ACC112 (cell line): Measurements from ENCODE around the gene ATM.

Experiments
- H2AFZ ChIP-seq: fragments of 200-600 bp; sonication (generic); one replicate; pipeline ENCODE4 v1.6.0; 2017; ENCODE audit warnings: antibody characterized with exemption, low read length; ENCODE audit not compliant: unreplicated experiment
- H3K27ac ChIP-seq: fragments of 200-600 bp; sonication (generic); 2 replicates; pipeline ENCODE4 v1.5.1; 2014; ENCODE audit warnings: low read depth, mild to moderate bottlenecking, antibody characterized with exemption, low read length, moderate library complexity
- H3K27me3 ChIP-seq: fragments of 200-600 bp; sonication (generic); 2 replicates; pipeline ENCODE4 v1.6.1; 2014; ENCODE audit warnings: mild to moderate bottlenecking, antibody characterized with exemption, low read length, moderate library complexity, mixed read lengths; ENCODE audit not compliant: insufficient read depth
- H3K36me3 ChIP-seq: fragments of 200-600 bp; sonication (generic); 2 replicates; pipeline ENCODE4 v1.6.1; 2016; ENCODE audit warnings: mild to moderate bottlenecking, antibody characterized with exemption, low read length, moderate library complexity, mixed read lengths; ENCODE audit not compliant: insufficient read depth
- H3K4me1 ChIP-seq: fragments of 200-600 bp; sonication (generic); one replicate; pipeline ENCODE4 v1.6.1; 2016; ENCODE audit warnings: low read length, mixed read lengths; ENCODE audit not compliant: insufficient read depth, unreplicated experiment, control insufficient read depth
- H3K4me3 ChIP-seq: fragments of 200-600 bp; sonication (generic); 2 replicates; pipeline ENCODE4 v1.5.1; 2014; ENCODE audit warnings: mild to moderate bottlenecking, low read depth, low read length
- H3K79me2 ChIP-seq: fragments of 200-600 bp; sonication (generic); one replicate; pipeline ENCODE4 v1.6.0; 2016; ENCODE audit warnings: low read length; ENCODE audit not compliant: control insufficient read depth, unreplicated experiment, insufficient read depth

ATM gene

DNA sequence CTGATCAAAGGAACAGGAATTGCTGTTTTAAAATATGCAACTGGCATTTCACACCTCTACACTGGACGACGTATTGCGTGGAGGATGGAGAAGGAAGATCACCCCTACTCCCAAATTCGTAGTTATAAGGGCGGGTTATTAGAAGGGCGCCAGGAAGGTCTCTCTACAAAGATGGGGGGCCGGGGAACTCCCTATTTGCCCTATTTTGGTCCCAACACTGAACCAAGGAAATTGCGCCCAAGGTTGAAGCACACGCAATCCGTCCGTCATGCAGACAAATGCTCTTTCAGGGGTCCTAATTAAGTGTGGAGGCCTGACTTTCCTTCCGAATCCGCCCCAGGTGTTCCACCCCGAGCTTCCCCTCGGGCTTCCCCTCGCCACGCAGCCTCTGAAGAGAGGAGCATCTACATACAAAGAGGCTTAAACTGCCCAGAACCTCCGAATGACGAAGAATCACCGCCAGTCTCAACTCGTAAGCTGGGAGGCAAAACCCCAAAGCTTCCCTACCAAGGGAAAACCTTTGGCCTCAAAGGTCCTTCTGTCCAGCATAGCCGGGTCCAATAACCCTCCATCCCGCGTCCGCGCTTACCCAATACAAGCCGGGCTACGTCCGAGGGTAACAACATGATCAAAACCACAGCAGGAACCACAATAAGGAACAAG, 825 bp upstream of the ATM start:
- peak overlapping the region; percentile 98 for H3K4me3 ChIP-seq
- H3K27me3 ChIP-seq, result no peaks in the 10 kb centered on the region
- peaks cover 40% of the 10 kb centered on the region for H3K4me1 ChIP-seq
- H2AFZ ChIP-seq, result peak overlapping the region; percentile 92
- peaks cover 84% of the 10 kb centered on the region for H3K79me2 ChIP-seq
- H3K36me3 ChIP-seq, result 0 out of 2 replicates have a peak, but pooled peaks cover 6% of the 10 kb centered on the region
- H3K27ac ChIP-seq, result peak overlapping the region; percentile 94

DNA sequence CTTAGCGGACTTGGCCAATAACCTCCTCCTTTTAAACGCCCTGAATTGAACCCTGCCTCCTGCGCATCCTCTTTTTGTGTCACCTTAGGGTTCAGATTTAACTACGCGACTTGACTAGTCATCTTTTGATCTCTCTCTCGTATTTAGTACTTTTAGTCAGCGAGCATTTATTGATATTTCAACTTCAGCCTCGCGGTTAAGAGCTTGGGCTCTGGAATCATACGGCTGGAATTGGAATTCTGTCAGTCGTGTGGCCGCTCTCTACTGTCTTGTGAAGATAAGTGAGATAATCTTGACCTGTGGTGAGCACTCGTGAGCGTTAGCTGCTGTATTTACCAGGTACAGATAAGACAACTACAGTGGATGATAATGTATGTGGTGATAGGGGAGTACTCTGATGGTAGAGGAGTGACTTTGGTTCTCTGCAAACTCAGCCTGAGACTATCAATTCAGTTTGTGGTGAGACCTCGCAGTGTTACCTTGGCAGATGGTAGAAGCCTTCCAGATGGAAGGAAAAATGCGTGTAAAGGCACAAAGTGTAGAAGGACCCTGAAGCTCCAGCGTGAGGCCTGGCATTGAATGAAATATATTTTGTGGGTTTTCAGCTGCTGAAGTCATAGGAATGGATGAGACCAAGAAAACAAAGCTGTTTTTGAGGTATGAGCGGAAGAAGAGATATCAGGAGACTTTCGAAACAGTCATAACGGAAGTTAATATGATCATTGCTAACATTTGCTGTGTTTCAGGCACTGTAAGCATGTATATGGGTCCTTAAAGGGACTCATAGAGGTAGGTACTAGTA, 682 bp downstream of the ATM start:
- H3K36me3 ChIP-seq, result peaks cover 11% of the 10 kb centered on the region
- H3K4me3 ChIP-seq, result peak overlapping the region; percentile 98
- H2AFZ ChIP-seq, result peak overlapping the region; percentile 82
- H3K27ac ChIP-seq, result peak overlapping the region; percentile 94
- H3K79me2 ChIP-seq, result peaks cover 74% of the 10 kb centered on the region
- no peaks in the 10 kb centered on the region for H3K27me3 ChIP-seq
- peaks cover 35% of the 10 kb centered on the region for H3K4me1 ChIP-seq

DNA sequence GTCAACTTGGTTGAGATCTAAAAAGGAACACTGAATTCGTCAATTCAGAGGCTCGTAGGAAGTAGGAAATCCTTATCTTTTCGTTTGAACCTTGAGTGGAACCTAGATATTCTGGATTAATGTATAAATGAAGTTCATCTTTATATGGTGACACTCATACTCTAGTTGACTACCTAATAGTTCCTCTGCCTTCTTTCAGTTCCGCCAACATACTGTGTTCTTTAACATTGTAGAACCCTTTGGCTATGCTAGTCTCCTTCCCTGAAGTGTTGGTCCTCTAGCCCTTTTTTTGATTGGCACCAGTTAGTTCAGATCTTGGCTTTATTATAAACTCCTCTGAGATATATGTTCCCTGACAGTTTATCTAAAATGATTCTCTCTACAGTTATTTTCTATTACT, 1.5 kb downstream of the ATM start:
- H2AFZ ChIP-seq, result no peak overlapping the region
- peaks cover 13% of the 10 kb centered on the region for H3K36me3 ChIP-seq
- H3K79me2 ChIP-seq, result peaks cover 66% of the 10 kb centered on the region
- peak overlapping the region; percentile 94 for H3K27ac ChIP-seq
- peak overlapping the region; percentile 98 for H3K4me3 ChIP-seq
- peaks cover 28% of the 10 kb centered on the region for H3K4me1 ChIP-seq
- no peaks in the 10 kb centered on the region for H3K27me3 ChIP-seq

DNA sequence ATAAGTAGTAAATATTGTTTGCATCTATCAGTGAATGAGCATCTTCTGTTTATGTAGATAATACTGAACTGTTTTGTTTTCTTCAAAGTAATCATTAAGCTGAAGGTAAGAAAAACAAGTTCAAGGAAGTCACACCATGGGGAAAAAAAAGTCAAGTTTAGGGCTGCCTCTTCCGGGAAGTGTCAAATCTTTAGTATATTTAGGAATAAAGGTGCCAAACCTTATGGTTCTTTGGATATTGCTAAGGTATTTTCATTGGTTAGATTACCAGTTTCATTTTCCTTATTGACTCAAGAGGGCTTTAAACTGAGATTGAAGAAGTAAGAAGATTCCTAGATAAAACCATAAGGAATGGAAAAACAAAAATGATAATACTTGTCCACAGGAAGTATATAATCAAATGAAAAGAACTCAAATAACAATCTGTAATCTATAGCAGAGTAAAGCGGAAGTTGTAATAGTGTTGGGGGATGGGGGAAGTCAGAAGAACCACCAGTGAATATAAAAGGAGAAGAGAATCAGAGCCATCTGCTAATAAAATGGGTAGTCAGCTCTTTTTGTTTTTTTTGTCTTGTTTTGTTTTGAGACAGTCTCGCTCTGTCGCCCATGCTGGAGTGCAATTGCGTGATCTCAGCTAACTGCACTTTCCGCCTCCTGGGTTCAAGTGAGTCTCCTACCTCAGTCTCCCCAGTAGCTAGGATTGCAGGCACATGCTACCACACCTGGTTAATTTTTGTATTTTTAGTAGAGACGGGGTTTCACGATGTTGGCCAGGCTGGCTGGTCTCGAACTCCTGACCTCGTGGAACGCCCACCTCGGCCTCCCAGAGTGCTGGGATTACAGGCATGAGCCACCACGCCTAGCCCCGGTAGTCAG, 2.3 kb downstream of the ATM start:
- Histone ChIP-seq H3K4me3 (peak overlapping the region; percentile 98), H2AFZ (no peak overlapping the region), H3K27me3 (no peaks in the 10 kb centered on the region), H3K79me2 (peaks cover 58% of the 10 kb centered on the region), H3K36me3 (peaks cover 18% of the 10 kb centered on the region), H3K27ac (no peak overlapping the region), H3K4me1 (peaks cover 20% of the 10 kb centered on the region)

DNA sequence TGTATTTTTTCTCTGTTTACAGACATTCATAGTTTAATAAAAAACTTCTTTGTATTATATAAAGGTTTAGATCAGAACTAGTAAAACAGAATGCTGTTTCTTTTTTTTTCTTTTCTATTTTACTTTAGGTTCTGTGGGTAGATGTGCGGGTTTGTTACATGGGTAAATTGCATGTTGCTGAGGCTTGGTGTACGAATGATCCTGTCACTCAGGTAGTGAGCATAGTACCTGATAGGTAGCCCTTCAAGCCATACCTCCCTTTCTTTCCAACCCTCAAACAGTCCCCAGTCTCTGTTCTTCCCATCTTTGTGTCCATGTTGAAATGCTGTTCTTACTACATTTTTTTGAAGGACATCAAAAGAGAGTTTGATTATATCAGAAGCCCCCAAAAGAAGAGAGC, 3.2 kb downstream of the ATM start:
- no peak overlapping the region for H3K27ac ChIP-seq
- peaks cover 18% of the 10 kb centered on the region for H3K36me3 ChIP-seq
- peaks cover 49% of the 10 kb centered on the region for H3K79me2 ChIP-seq
- H3K27me3 ChIP-seq, result no peaks in the 10 kb centered on the region
- peaks cover 13% of the 10 kb centered on the region for H3K4me1 ChIP-seq
- no peak overlapping the region for H2AFZ ChIP-seq
- no peak overlapping the region for H3K4me3 ChIP-seq

DNA sequence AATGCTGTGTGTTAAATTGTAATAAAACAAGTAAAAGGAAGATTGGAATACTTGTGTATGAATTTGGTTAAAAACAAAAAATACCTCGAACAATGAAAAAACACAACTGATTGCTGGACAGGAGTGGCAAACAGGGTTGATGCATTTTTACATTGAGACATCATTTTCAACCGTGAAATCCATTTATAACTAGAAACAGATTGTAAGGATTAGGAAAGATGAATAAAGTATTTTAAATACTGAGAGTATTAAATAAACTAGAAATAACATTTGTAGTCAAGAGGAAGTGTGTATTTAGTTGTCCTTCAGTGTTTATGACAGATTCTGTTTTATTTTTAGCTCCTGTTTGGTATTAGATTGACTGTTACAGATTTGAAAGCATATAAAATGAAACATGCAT, 5.4 kb downstream of the ATM start:
- H3K27ac ChIP-seq, result no peak overlapping the region
- H3K4me3 ChIP-seq, result no peak overlapping the region
- peaks cover 18% of the 10 kb centered on the region for H3K36me3 ChIP-seq
- H3K4me1 ChIP-seq, result peaks cover 13% of the 10 kb centered on the region
- peaks cover 40% of the 10 kb centered on the region for H3K79me2 ChIP-seq
- no peaks in the 10 kb centered on the region for H3K27me3 ChIP-seq
- H2AFZ ChIP-seq, result no peak overlapping the region

DNA sequence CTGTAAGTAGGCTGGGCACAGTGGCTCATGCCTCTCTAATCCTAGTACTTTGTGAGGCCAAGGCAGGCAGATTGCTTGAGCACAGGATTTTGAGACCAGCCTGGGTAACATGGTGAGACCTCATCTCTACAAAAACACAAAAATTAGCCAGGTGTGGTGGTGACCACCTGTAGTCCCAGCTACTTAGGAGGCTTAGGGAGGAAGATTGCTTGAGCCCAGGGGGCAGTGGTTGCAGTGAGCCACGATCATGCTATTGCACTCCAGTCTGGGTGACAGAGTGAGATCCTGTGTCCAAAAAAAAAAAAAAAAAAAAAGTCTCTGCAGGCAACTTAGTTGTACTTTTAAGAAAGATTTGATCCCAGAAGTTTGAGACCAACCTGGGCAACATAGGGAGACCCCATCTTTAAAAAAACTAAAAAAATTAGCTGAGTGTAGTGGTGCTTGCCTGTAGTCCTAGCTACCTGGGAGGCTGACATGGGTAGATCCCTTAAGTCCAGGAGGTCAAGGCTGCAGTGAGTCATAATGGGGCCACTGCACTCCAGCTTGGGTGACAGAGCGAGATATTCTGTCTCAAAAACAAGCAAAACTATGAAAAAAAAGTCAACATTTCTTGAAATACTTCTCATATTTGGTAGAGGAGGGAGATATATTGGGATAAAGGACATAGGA, 10.5 kb downstream of the ATM start:
- Histone ChIP-seq H3K27me3 (no peaks in the 10 kb centered on the region), H3K4me3 (no peak overlapping the region), H2AFZ (no peak overlapping the region), H3K27ac (no peak overlapping the region), H3K36me3 (peaks cover 20% of the 10 kb centered on the region), H3K79me2 (no peaks in the 10 kb centered on the region), H3K4me1 (peaks cover 12% of the 10 kb centered on the region)

DNA sequence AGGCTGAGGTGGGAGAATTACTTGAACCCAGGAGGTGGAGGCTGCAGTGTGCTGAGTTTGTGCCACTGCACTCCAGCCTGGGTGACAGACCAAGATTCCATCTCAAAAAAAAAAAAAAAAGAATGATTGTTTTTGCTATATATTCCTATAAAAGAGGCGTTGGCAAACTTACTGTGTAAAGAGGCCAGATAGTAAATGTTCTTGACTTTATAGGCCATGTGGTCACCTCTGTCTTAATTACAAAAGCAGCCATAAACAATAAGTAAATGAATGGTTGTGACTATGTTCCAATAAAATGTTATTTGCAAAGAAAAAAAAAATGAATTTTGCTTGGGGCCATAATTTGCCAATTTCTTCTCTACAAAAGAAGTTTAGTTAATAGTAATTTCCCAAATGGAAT, 12.3 kb downstream of the ATM start:
- H2AFZ ChIP-seq, result no peak overlapping the region
- no peaks in the 10 kb centered on the region for H3K27me3 ChIP-seq
- H3K36me3 ChIP-seq, result peaks cover 16% of the 10 kb centered on the region
- peaks cover 12% of the 10 kb centered on the region for H3K4me1 ChIP-seq
- H3K79me2 ChIP-seq, result no peaks in the 10 kb centered on the region
- H3K4me3 ChIP-seq, result no peak overlapping the region
- no peak overlapping the region for H3K27ac ChIP-seq

DNA sequence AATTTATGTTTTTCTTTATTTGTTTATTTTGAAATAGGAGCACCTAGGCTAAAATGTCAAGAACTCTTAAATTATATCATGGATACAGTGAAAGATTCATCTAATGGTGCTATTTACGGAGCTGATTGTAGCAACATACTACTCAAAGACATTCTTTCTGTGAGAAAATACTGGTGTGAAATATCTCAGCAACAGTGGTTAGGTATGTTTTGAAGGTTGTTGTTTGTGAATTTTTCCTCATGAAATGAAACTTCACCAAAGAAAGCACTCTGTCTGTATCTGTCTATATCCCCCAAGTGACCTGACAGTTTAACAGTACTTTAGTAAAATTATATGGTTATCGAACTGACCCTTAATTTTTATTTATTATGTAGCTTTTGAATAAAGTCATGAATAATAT, 12.8 kb downstream of the ATM start:
- H3K27me3 ChIP-seq, result no peaks in the 10 kb centered on the region
- H3K4me3 ChIP-seq, result no peak overlapping the region
- H3K4me1 ChIP-seq, result peaks cover 12% of the 10 kb centered on the region
- no peaks in the 10 kb centered on the region for H3K79me2 ChIP-seq
- H3K36me3 ChIP-seq, result peaks cover 18% of the 10 kb centered on the region
- no peak overlapping the region for H3K27ac ChIP-seq
- no peak overlapping the region for H2AFZ ChIP-seq

DNA sequence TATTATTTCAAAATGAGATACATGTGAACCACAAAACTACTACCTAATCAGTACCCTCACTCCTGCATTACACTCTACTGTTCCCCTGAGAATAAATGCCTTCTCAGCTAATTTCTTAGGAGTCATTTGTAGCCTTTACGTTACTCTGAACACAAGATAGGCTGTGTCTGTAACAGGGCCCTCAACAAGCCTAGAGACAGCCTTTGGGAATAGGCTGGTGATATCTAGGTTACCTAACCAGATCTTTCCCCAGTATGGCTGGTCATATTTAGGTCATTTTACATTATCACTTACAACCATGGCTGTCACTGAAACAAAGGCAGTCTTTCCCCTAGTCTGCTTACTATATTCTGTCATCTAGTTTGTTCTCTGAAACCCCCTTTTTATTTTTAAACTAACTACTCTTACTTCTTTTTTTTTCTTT, 14.2 kb downstream of the ATM start:
- peaks cover 12% of the 10 kb centered on the region for H3K4me1 ChIP-seq
- no peaks in the 10 kb centered on the region for H3K79me2 ChIP-seq
- no peaks in the 10 kb centered on the region for H3K27me3 ChIP-seq
- no peak overlapping the region for H2AFZ ChIP-seq
- H3K27ac ChIP-seq, result peak overlapping the region; percentile 32; the same call in 1 of the 2 replicates
- no peak overlapping the region for H3K4me3 ChIP-seq
- H3K36me3 ChIP-seq, result peaks cover 23% of the 10 kb centered on the region
